CD4-positive, alpha-beta T cell (primary cell): ENCODE data around the gene KRTAP5-1. TPM values are rescaled to one million over a fixed set of nuclear protein-coding genes. Genes with fewer than 3 reads are reported as not detected.

Source experiments
- ATAC-seq: fragments of 200-7000 bp; cut with Tn5 transposase; one replicate; pipeline ENCODE4 v1.10.0; 2022; ENCODE audit warnings: mild to moderate bottlenecking; ENCODE audit not compliant: poor library complexity
- CTCF ChIA-PET: fragments of 350-600 bp; sonication (Branson Sonifier 250); formaldehyde crosslinking; loops from one replicate; lab custom pipeline; 2021; ENCODE audit warnings: antibody characterized with exemption, inconsistent platforms; lab: Charles Lee
- POLR2A ChIA-PET: fragments of 350-600 bp; sonication (Branson Sonifier 250); formaldehyde crosslinking; loops from one replicate; lab custom pipeline; 2021; ENCODE audit warnings: antibody characterized with exemption, inconsistent platforms; lab: Charles Lee
- DNase-seq, 14 experiments: peaks; one replicate each; pipeline ENCODE4 v3.0.0-alpha.2; 2013 to 2020; ENCODE audit warnings: mixed read lengths in 2 of 14
- H3K27ac ChIP-seq, 2 donors: one replicate each; pipeline versions ENCODE4 v1.5.1 to v1.7.0; 2013; ENCODE audit warnings: low read length in 2 of 2, low read depth in 1 of 2, mild to moderate bottlenecking in 1 of 2
- H3K27me3 ChIP-seq, 2 experiments: 1 replicate in 1 of 2; 2 replicates in 1 of 2; pipeline versions ENCODE4 v1.6.1 to v1.7.0; 2013; ENCODE audit warnings: low read length in 2 of 2, control low read depth in 1 of 2, mild to moderate bottlenecking in 1 of 2, moderate library complexity in 1 of 2; ENCODE audit not compliant: insufficient read depth in 2 of 2, control insufficient read depth in 1 of 2
- H3K36me3 ChIP-seq: one replicate; pipeline ENCODE4 v1.6.1; 2013; ENCODE audit warnings: low read length, control low read depth; ENCODE audit not compliant: insufficient read depth
- H3K4me1 ChIP-seq: one replicate; pipeline ENCODE4 v1.6.1; 2013; ENCODE audit warnings: low read length, control low read depth; ENCODE audit not compliant: insufficient read depth
- H3K4me3 ChIP-seq: one replicate; pipeline ENCODE4 v1.5.1; 2013; ENCODE audit warnings: mild to moderate bottlenecking, low read length, moderate library complexity
- H3K9me3 ChIP-seq, 2 experiments: 1 replicate in 1 of 2; 2 replicates in 1 of 2; pipeline versions ENCODE4 v1.6.1 to v1.7.0; 2013; ENCODE audit warnings: low read length in 2 of 2, mild to moderate bottlenecking in 2 of 2, control low read depth in 1 of 2, moderate library complexity in 1 of 2; ENCODE audit not compliant: control insufficient read depth in 1 of 2, insufficient read depth in 1 of 2
- H3K27ac Mint-ChIP-seq: one replicate; pipeline ENCODE4 v1.8.0; 2020; ENCODE audit warnings: mixed read lengths
- H3K27me3 Mint-ChIP-seq: one replicate; pipeline ENCODE4 v1.8.0; 2021; ENCODE audit warnings: mixed read lengths
- H3K36me3 Mint-ChIP-seq: one replicate; pipeline ENCODE4 v1.8.0; 2021; ENCODE audit warnings: low read depth, mixed read lengths
- H3K4me1 Mint-ChIP-seq: one replicate; pipeline ENCODE4 v1.8.0; 2021; ENCODE audit warnings: low read depth, mixed read lengths
- H3K4me3 Mint-ChIP-seq: one replicate; pipeline ENCODE4 v1.8.0; 2020; ENCODE audit warnings: mild to moderate bottlenecking, mixed read lengths
- H3K9me3 Mint-ChIP-seq: one replicate; pipeline ENCODE4 v1.8.0; 2020; ENCODE audit warnings: mixed read lengths
- intact Hi-C, 2 experiments: fragments of 100-400 bp; cut with DNase I in 1 of 2; cut with micrococcal nuclease in 1 of 2; formaldehyde crosslinking; loops; one replicate each; pipeline versions ENCODE4 v1.15.1 to v1.9.0; 2023 to 2025; cut with DNase I, micrococcal nuclease
- total RNA-seq, 174 experiments: library from RNA in 2 of 174; stranded (reverse) in 2 of 174; gene quantifications; one replicate each; pipeline ENCODE4 v1.2.3 and lab custom pipeline; 2021 to 2026
- TF ChIP-seq, protein P1 (sequence below): fragments of 200-600 bp; IDR thresholded peaks from one replicate; pipeline ENCODE4 v1.8.0; 2022; ENCODE audit warnings: antibody characterized with exemption, mild to moderate bottlenecking

Gene KRTAP5-1
- total RNA-seq, 2 experiments from 2014 or later: not detected

DNA sequence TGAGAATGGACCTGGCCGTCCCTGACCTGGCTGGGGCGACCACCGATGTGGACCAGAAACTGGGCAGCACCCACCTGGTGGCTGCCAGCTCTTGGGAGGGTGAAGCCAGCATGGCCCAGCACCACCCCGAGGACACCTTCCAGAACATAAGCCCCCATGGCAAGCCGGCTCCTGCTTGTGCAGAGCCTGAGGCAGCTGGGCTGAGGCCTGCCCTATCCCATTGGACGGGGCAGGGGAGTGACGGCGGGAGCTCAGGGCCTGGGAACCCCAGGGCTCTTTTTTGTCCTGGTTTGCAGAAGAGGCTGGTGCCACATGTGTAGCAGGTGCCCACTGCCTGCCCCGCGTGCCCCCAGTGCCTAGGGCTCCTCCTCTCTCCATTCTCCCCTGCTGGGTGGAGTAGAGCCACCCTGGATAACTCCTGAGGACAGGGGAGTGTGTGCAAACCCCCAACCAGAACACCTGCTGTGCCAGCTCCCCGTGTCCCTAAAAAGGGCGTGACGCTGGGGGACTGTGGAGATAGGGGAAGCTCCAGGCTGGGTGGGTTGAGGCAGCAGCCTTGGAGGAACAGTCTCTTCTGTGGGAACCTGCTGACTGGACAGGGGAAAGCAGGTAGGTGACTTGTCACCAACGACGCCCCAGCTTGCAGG is 25.0 kb downstream of the KRTAP5-1 start:
- no peaks in the 10 kb centered on the region for H3K4me1 ChIP-seq
- TF ChIP-seq, protein P1, sequence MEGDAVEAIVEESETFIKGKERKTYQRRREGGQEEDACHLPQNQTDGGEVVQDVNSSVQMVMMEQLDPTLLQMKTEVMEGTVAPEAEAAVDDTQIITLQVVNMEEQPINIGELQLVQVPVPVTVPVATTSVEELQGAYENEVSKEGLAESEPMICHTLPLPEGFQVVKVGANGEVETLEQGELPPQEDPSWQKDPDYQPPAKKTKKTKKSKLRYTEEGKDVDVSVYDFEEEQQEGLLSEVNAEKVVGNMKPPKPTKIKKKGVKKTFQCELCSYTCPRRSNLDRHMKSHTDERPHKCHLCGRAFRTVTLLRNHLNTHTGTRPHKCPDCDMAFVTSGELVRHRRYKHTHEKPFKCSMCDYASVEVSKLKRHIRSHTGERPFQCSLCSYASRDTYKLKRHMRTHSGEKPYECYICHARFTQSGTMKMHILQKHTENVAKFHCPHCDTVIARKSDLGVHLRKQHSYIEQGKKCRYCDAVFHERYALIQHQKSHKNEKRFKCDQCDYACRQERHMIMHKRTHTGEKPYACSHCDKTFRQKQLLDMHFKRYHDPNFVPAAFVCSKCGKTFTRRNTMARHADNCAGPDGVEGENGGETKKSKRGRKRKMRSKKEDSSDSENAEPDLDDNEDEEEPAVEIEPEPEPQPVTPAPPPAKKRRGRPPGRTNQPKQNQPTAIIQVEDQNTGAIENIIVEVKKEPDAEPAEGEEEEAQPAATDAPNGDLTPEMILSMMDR: no peak
- peaks cover 15% of the 10 kb centered on the region for H3K36me3 Mint-ChIP-seq
- no peak overlapping the region for H3K27ac ChIP-seq
- peaks cover 0 to 6% of the 10 kb centered on the region in 2 experiments for H3K27me3 ChIP-seq
- intact Hi-C loops: no loop called here
- ATAC-seq: no peak
- no peaks in the 10 kb centered on the region for H3K4me1 Mint-ChIP-seq
- ChIA-PET POLR2A (no interaction called here), CTCF (interaction anchor here (1.0 kb wide), 1 partner anchor 14 kb away, joined by 5 read pairs; no protein-coding TSS in a partner anchor)
- peaks cover 13% of the 10 kb centered on the region for H3K27me3 Mint-ChIP-seq
- H3K9me3 ChIP-seq: no peaks in the 10 kb centered on the region
- H3K4me3 Mint-ChIP-seq: peak overlapping the region; percentile 20
- H3K27ac Mint-ChIP-seq: peak overlapping the region; percentile 14
- DNase-seq: peak in 1 of 14 experiments; percentile 26
- H3K9me3 Mint-ChIP-seq: no peaks in the 10 kb centered on the region
- peaks cover 7% of the 10 kb centered on the region for H3K36me3 ChIP-seq
- no peak overlapping the region for H3K4me3 ChIP-seq

DNA sequence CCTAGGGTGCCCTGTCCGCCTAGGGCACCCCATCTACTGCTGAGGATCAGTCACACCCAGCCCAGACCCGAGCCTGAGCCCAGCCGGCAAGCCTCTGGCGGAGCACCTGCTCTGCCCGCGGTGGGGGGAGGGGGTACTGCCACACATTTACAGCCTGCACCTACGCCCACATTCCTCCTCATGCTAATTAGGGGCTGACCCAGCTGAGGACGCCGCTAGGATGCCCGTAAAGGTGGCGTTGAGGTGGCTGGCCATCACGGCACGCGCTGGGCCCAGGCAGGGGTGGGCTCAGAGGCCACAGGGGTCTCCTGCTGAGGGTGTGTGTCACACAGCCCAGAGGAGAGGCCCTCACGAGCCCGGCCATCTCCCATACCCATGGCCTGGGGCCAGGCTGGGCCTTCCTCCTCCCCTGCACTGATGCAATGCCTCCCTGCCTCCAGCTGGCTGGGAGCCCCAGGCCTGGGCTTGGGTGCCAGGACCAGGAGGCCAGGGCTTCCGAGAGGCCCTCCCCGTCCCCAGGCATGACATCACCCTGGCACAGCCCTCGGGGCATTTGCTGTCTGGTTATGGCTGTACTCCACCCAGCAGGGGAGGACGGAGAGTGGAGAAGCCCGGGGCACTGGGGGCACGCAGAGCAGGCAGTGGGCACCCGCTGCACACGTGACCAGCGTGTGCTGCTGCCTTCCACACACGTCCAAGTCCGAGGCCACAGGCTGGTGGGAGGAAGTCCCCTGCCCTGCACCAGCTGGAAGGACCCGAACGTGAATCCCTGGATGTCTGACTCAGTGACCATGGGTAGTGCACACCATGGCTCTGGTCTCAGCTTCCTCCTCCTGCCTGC is 25.8 kb downstream of the KRTAP5-1 start:
- peak in 2 of 14 experiments; percentile 28 to 53 for DNase-seq
- intact Hi-C loops: no loop called here
- CTCF ChIA-PET: interaction anchor here (1.0 kb wide), 1 partner anchor 15 kb away, joined by 5 read pairs; no protein-coding TSS in a partner anchor

DNA sequence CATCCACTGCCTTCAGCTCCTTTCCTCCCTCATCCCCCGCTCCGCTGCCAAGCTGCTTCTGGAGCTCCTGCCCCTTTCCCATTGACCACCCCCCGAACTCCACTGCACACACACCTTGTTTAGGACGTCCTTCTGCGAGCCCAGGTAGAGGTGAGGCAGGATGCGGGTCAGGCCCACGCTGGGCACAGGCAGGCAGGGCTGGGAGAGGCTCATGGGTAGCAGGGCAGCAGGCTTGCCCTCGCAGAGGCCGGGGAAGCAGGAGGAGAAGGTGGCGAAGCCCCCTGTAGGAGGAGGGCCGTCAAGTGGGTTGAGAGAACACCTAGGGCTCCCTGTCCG is 26.3 kb downstream of the KRTAP5-1 start:
- peak overlapping the region; percentile 30 for H3K27ac Mint-ChIP-seq
- ChIA-PET CTCF (no interaction called here), POLR2A (no interaction called here)
- peaks cover 7% of the 10 kb centered on the region for H3K36me3 ChIP-seq
- peaks cover 0 to 5% of the 10 kb centered on the region in 2 experiments for H3K9me3 ChIP-seq
- peaks cover 20% of the 10 kb centered on the region for H3K27me3 Mint-ChIP-seq
- H3K4me1 Mint-ChIP-seq: no peaks in the 10 kb centered on the region
- H3K4me3 Mint-ChIP-seq: no peak overlapping the region
- TF ChIP-seq, protein P1: no peak
- H3K36me3 Mint-ChIP-seq: peaks cover 15% of the 10 kb centered on the region
- ATAC-seq (no peak), DNase-seq (no peak)
- H3K9me3 Mint-ChIP-seq: no peaks in the 10 kb centered on the region
- H3K4me1 ChIP-seq: no peaks in the 10 kb centered on the region
- no peak overlapping the region for H3K4me3 ChIP-seq
- no peak overlapping the region for H3K27ac ChIP-seq
- peaks cover 0 to 6% of the 10 kb centered on the region in 2 experiments for H3K27me3 ChIP-seq
- intact Hi-C loops: no loop called here

More for the DNA sequence above, 25.8 kb downstream of the KRTAP5-1 start:
- peak; percentile 19 for ATAC-seq
- Mint-ChIP-seq H3K27ac (peak overlapping the region; percentile 30), H3K4me3 (peak overlapping the region; percentile 20), H3K9me3 (no peaks in the 10 kb centered on the region), H3K27me3 (peaks cover 18% of the 10 kb centered on the region), H3K4me1 (no peaks in the 10 kb centered on the region), H3K36me3 (peaks cover 15% of the 10 kb centered on the region)
- POLR2A ChIA-PET: no interaction called here
- H3K4me1 ChIP-seq: no peaks in the 10 kb centered on the region
- no peak overlapping the region for H3K4me3 ChIP-seq
- H3K27ac ChIP-seq: no peak overlapping the region
- peaks cover 0 to 6% of the 10 kb centered on the region in 2 experiments for H3K27me3 ChIP-seq
- peaks cover 7% of the 10 kb centered on the region for H3K36me3 ChIP-seq
- TF ChIP-seq, protein P1: no peak
- peaks cover 0 to 2% of the 10 kb centered on the region in 2 experiments for H3K9me3 ChIP-seq
